Measurements from ENCODE around the gene NLGN1. TPM values are rescaled to one million over a fixed set of nuclear protein-coding genes. Genes with fewer than 3 reads are reported as not detected.

NLGN1 gene
- total RNA-seq, 1 donor from 2014 or later, result not detected

DNA sequence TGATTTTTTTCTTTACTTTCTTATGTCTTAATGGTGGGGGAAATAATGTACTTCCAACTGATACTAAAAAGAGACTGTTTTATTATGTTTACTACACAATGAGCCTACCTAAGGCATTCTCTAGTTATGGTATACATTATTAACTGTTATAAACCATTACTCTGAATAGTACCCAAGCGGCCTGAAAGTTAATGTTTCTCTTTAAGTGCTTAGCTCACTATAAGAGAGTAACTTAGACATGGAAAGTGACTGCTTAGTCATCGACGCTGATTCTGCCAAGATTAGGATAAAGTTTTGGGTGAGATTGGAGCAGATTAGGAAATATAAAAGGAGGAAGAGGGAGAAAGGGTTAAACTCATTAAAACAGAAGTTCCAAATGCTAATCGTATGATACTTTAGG lies 365.0 kb downstream of the NLGN1 start:
- no peaks in the 10 kb centered on the region for H3K4me1 Mint-ChIP-seq (ENCODE audit: low read depth)
- no peaks in the 10 kb centered on the region for H3K27me3 Mint-ChIP-seq (ENCODE audit: low read depth)
- DNase-seq (ENCODE audit: low spot score), result no peak
- H3K4me3 Mint-ChIP-seq (ENCODE audit: unreplicated experiment), result no peak overlapping the region
- H3K27ac Mint-ChIP-seq (ENCODE audit: unreplicated experiment), result no peak overlapping the region
- TF ChIP-seq, protein P1, sequence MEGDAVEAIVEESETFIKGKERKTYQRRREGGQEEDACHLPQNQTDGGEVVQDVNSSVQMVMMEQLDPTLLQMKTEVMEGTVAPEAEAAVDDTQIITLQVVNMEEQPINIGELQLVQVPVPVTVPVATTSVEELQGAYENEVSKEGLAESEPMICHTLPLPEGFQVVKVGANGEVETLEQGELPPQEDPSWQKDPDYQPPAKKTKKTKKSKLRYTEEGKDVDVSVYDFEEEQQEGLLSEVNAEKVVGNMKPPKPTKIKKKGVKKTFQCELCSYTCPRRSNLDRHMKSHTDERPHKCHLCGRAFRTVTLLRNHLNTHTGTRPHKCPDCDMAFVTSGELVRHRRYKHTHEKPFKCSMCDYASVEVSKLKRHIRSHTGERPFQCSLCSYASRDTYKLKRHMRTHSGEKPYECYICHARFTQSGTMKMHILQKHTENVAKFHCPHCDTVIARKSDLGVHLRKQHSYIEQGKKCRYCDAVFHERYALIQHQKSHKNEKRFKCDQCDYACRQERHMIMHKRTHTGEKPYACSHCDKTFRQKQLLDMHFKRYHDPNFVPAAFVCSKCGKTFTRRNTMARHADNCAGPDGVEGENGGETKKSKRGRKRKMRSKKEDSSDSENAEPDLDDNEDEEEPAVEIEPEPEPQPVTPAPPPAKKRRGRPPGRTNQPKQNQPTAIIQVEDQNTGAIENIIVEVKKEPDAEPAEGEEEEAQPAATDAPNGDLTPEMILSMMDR (IDR thresholded peaks at IDR 0.05), result no peak
- no peaks in the 10 kb centered on the region for H3K36me3 Mint-ChIP-seq (ENCODE audit: low read depth)
- H3K9me3 Mint-ChIP-seq (ENCODE audit: low read depth), result no peaks in the 10 kb centered on the region

DNA sequence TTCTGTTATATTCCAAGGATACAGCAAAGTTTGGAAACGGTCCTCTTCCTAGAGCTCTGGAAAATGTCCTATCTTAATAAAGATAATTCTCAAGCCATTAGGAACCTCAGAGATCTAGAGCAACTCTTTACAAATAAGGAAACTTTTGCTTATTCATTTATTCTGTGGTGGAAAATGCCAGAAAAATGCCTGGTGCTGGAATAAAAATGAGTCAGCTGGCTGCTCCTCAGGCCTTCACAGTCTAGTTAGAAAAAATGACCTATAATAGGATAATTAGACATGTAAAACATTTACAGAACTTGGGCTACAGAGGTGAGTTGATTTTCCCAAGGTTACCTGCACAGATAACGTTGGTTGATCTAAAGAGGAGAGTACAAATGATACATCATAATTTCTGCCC lies 372.5 kb downstream of the NLGN1 start:
- H3K27ac Mint-ChIP-seq (ENCODE audit: unreplicated experiment), result no peak overlapping the region
- TF ChIP-seq, protein P1 (IDR thresholded peaks at IDR 0.05), result no peak
- DNase-seq (ENCODE audit: low spot score), result no peak

DNA sequence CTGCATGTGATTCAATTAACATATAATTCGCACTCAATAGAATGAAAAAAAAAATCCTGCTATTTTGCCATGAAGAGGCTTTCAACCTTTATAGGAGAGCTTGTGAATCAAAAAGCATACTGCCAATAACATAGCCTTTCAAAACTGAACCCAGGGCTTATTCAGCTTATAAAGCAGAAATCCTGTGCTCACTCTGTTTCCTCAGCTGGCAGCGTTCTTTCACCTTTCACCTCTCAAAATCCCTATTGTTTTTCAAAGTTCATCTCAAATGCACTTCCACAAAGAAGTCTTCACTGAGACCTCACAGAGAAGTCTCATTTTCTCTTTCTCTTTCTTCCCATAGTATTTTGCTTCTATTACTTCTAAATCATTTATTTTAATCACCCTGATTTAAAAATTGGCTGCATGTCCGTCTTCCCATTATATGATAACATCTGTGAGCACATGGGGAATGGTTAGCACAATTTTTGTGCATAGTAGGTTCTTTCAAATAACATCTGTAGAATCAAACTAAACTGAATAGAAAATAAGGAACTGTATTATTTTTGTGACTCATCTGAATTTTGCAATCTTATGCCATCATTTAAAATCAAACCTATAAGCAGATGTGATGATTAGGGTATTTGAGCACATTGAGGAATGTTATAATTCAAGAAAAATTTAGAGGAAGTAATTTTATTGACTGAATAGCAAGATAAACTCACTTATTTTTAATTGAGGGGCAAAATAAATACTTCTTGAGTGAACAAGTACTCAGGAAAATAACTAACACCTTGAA lies 373.4 kb downstream of the NLGN1 start:
- Mint-ChIP-seq H3K9me3 (ENCODE audit: low read depth) (no peaks in the 10 kb centered on the region), H3K27me3 (ENCODE audit: low read depth) (no peaks in the 10 kb centered on the region), H3K36me3 (ENCODE audit: low read depth) (no peaks in the 10 kb centered on the region), H3K4me3 (ENCODE audit: unreplicated experiment) (no peak overlapping the region), H3K4me1 (ENCODE audit: low read depth) (no peaks in the 10 kb centered on the region), H3K27ac (ENCODE audit: unreplicated experiment) (no peak overlapping the region)
- TF ChIP-seq, protein P1 (IDR thresholded peaks at IDR 0.05), result no peak
- DNase-seq (ENCODE audit: low spot score), result no peak

More for the DNA sequence above, 372.5 kb downstream of the NLGN1 start:
- H3K36me3 Mint-ChIP-seq (ENCODE audit: low read depth), result no peaks in the 10 kb centered on the region
- no peaks in the 10 kb centered on the region for H3K4me1 Mint-ChIP-seq (ENCODE audit: low read depth)
- no peak overlapping the region for H3K4me3 Mint-ChIP-seq (ENCODE audit: unreplicated experiment)
- no peaks in the 10 kb centered on the region for H3K27me3 Mint-ChIP-seq (ENCODE audit: low read depth)
- no peaks in the 10 kb centered on the region for H3K9me3 Mint-ChIP-seq (ENCODE audit: low read depth)

DNA sequence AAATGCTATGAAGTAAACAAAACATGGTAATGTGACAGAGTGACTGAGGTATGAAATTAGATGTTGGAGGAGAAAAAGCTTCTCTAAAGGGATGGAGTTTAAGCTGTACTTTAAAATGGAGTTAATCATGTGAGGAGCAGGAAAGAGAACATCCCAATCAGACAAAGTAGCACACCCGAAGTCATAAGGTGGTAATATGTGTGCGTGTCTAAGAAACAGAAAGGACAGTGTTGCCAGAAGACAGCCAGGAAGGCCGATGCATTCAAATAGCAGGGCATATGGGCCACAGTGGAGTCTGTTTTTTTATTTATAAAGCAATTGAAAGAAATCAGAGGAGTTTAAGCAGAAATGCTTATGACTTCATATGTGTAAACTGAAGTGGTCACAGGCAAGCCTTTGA lies 376.3 kb downstream of the NLGN1 start:
- TF ChIP-seq, protein P1 (IDR thresholded peaks at IDR 0.05), result no peak
- DNase-seq (ENCODE audit: low spot score), result no peak
- H3K36me3 Mint-ChIP-seq (ENCODE audit: low read depth), result no peaks in the 10 kb centered on the region
- no peaks in the 10 kb centered on the region for H3K4me1 Mint-ChIP-seq (ENCODE audit: low read depth)
- H3K27me3 Mint-ChIP-seq (ENCODE audit: low read depth), result no peaks in the 10 kb centered on the region
- H3K4me3 Mint-ChIP-seq (ENCODE audit: unreplicated experiment), result no peak overlapping the region
- H3K9me3 Mint-ChIP-seq (ENCODE audit: low read depth), result no peaks in the 10 kb centered on the region
- no peak overlapping the region for H3K27ac Mint-ChIP-seq (ENCODE audit: unreplicated experiment)

DNA sequence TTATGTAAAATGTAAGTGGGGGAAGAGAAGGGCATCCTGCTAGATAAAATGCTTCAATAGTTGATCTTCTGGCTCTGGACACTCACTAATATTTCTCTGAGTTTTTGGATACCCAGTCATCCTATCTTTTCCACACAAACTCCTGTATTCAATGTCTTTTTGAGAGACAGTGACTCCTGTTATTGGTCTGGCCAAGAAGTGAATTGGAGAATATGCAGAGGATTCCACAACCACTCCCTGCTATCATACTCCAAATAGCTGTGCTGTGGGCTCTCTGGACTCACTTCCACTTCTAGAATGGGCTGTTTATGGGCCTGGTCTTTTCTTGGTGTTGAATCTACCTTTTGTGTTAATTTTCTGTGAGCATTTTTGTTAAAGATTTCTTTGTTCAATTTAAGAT lies 376.8 kb downstream of the NLGN1 start:
- no peak overlapping the region for H3K27ac Mint-ChIP-seq (ENCODE audit: unreplicated experiment)
- TF ChIP-seq, protein P1 (IDR thresholded peaks at IDR 0.05), result no peak
- no peaks in the 10 kb centered on the region for H3K36me3 Mint-ChIP-seq (ENCODE audit: low read depth)
- H3K4me1 Mint-ChIP-seq (ENCODE audit: low read depth), result no peaks in the 10 kb centered on the region
- no peaks in the 10 kb centered on the region for H3K9me3 Mint-ChIP-seq (ENCODE audit: low read depth)
- no peaks in the 10 kb centered on the region for H3K27me3 Mint-ChIP-seq (ENCODE audit: low read depth)
- no peak for DNase-seq (ENCODE audit: low spot score)
- H3K4me3 Mint-ChIP-seq (ENCODE audit: unreplicated experiment), result no peak overlapping the region
